ENCODE results near the gene CAND2.
"Not testable (repeated sequence)": the region's sequence is repeated elsewhere in the genome, so short reads cannot be mapped to it uniquely, and the experiment has no call there.

The CAND2 gene

GRCh38 chr3:12832350-12833221 lies 36.1 kb downstream of the CAND2 start:
- DNase-seq = no peak

- no peak for DNase-seq
These were observed 37.0 kb downstream of the CAND2 start for GRCh38 chr3:12833222-12834161.

- DNase-seq = no peak
These were observed 38.7 kb downstream of the CAND2 start for GRCh38 chr3:12835052-12835665.

GRCh38 chr3:12837295-12837986 lies 41.0 kb downstream of the CAND2 start:
- DNase-seq = no peak

- DNase-seq = no peak
These were observed 41.9 kb downstream of the CAND2 start for GRCh38 chr3:12838179-12838965.

- no peak for DNase-seq
These were observed 42.9 kb downstream of the CAND2 start for GRCh38 chr3:12839156-12839946.

GRCh38 chr3:12840148-12840547 lies 43.7 kb downstream of the CAND2 start:
- not testable (repeated sequence) for DNase-seq

- no peak for DNase-seq
These were observed 44.2 kb downstream of the CAND2 start for GRCh38 chr3:12840591-12841148.

- DNase-seq = peak; percentile 76 to 96 (median 86)
These were observed 44.9 kb downstream of the CAND2 start, which contains the start of gene RPL32 for GRCh38 chr3:12841149-12841969. Gene RPL32 (minus strand): TSS chr3:12841565. CDS start chr3:12840237, 1,328 bp downstream.

- DNase-seq = no peak
These were observed 45.5 kb downstream of the CAND2 start for GRCh38 chr3:12841970-12842328.

- no peak for DNase-seq
These were observed 46.0 kb downstream of the CAND2 start for GRCh38 chr3:12842469-12842868.

GRCh38 chr3:12845811-12846210 lies 49.3 kb downstream of the CAND2 start:
- DNase-seq = no peak

- DNase-seq = no peak
These were observed 55.7 kb downstream of the CAND2 start for GRCh38 chr3:12852201-12852600.

GRCh38 chr3:12853847-12854246 lies 57.4 kb downstream of the CAND2 start:
- not testable (repeated sequence) for DNase-seq

- no peak for DNase-seq
These were observed 58.1 kb downstream of the CAND2 start for GRCh38 chr3:12854565-12854964.

GRCh38 chr3:12856626-12857025 lies 60.1 kb downstream of the CAND2 start:
- no peak for DNase-seq

- DNase-seq = no peak
These were observed 63.4 kb downstream of the CAND2 start for GRCh38 chr3:12859840-12860239.

GRCh38 chr3:12861611-12862010 lies 65.1 kb downstream of the CAND2 start:
- DNase-seq = no peak

GRCh38 chr3:12862387-12862786 lies 65.9 kb downstream of the CAND2 start:
- no peak for DNase-seq

GRCh38 chr3:12865271-12865670 lies 68.8 kb downstream of the CAND2 start:
- no peak for DNase-seq
